ENCODE results near the gene FAM83D.
"Not testable (repeated sequence)": the region's sequence is repeated elsewhere in the genome, so short reads cannot be mapped to it uniquely, and the experiment has no call there.

FAM83D gene

GRCh38 chr20:38968090-38968489 is 41.9 kb downstream of the FAM83D start:
- no peak for DNase-seq (ENCODE audit: low read depth)

- no peak for DNase-seq (ENCODE audit: low read depth)
These were observed 43.5 kb downstream of the FAM83D start for GRCh38 chr20:38969708-38970107.

GRCh38 chr20:38970302-38970701 is 44.1 kb downstream of the FAM83D start:
- DNase-seq (ENCODE audit: low read depth) = peak; percentile 43

GRCh38 chr20:38973107-38973506 is 46.9 kb downstream of the FAM83D start:
- no peak for DNase-seq (ENCODE audit: low read depth)

GRCh38 chr20:38973645-38974044 is 47.4 kb downstream of the FAM83D start:
- no peak for DNase-seq (ENCODE audit: low read depth)

- DNase-seq (ENCODE audit: low read depth) = no peak
These were observed 49.4 kb downstream of the FAM83D start for GRCh38 chr20:38975539-38976120.

GRCh38 chr20:38979434-38979833 is 53.2 kb downstream of the FAM83D start:
- no peak for DNase-seq (ENCODE audit: low read depth)

- no peak for DNase-seq (ENCODE audit: low read depth)
These were observed 53.6 kb downstream of the FAM83D start for GRCh38 chr20:38979842-38980241.

- no peak for DNase-seq (ENCODE audit: low read depth)
These were observed 56.1 kb downstream of the FAM83D start for GRCh38 chr20:38982291-38982690.

- DNase-seq (ENCODE audit: low read depth) = no peak
These were observed 58.8 kb downstream of the FAM83D start for GRCh38 chr20:38985060-38985459.

GRCh38 chr20:38985603-38986170 is 59.5 kb downstream of the FAM83D start:
- DNase-seq (ENCODE audit: low read depth) = peak; percentile 69

- DNase-seq (ENCODE audit: low read depth) = no peak
These were observed 60.4 kb downstream of the FAM83D start for GRCh38 chr20:38986663-38987062.

GRCh38 chr20:38987777-38988176 is 61.6 kb downstream of the FAM83D start:
- DNase-seq (ENCODE audit: low read depth) = no peak

- DNase-seq (ENCODE audit: low read depth) = no peak
These were observed 64.5 kb downstream of the FAM83D start for GRCh38 chr20:38990728-38991127.

GRCh38 chr20:38991814-38992704 is 65.8 kb downstream of the FAM83D start:
- DNase-seq (ENCODE audit: low read depth) = no peak

GRCh38 chr20:38995536-38996044 is 69.4 kb downstream of the FAM83D start:
- no peak for DNase-seq (ENCODE audit: low read depth)

GRCh38 chr20:38996866-38997265 is 70.6 kb downstream of the FAM83D start:
- DNase-seq (ENCODE audit: low read depth) = not testable (repeated sequence)

GRCh38 chr20:38997622-38998021 is 71.4 kb downstream of the FAM83D start:
- no peak for DNase-seq (ENCODE audit: low read depth)

- no peak for DNase-seq (ENCODE audit: low read depth)
These were observed 73.0 kb downstream of the FAM83D start for GRCh38 chr20:38999217-38999616.

GRCh38 chr20:38999965-39000910 is 74.0 kb downstream of the FAM83D start:
- no peak for DNase-seq (ENCODE audit: low read depth)
